Neural cell (in vitro differentiated cells): ENCODE data around the gene RPL9. TPM values are rescaled to one million over a fixed set of nuclear protein-coding genes. Genes with fewer than 3 reads are reported as not detected.

Experiments used
- H2AFZ ChIP-seq: fragments of 200-600, 300-800 bp; sonication (generic), shearing (Covaris generic); 2 replicates; pipeline ENCODE4 v1.6.0; 2014; ENCODE audit warnings: low read depth, mild to moderate bottlenecking, antibody characterized with exemption, low read length, moderate library complexity
- H3F3A ChIP-seq: fragments of 200-600 bp; shearing (Covaris generic); 2 replicates; pipeline ENCODE4 v1.6.1; 2016; ENCODE audit warnings: mild to moderate bottlenecking, moderate library complexity, mixed read lengths, antibody characterized with exemption, low read length; ENCODE audit not compliant: insufficient read depth, poor library complexity, severe bottlenecking
- H3K27ac ChIP-seq: fragments of 200-600, 300-800 bp; sonication (generic), shearing (Covaris generic); 2 replicates; pipeline ENCODE4 v1.5.1; 2014; ENCODE audit warnings: mild to moderate bottlenecking, low read length, moderate library complexity
- H3K27me3 ChIP-seq: fragments of 300-800, 200-600 bp; sonication (generic), shearing (Covaris generic); 2 replicates; pipeline ENCODE4 v1.6.0; 2014; ENCODE audit warnings: mild to moderate bottlenecking, low read depth, low read length, moderate library complexity; ENCODE audit not compliant: insufficient read depth
- H3K36me3 ChIP-seq: fragments of 300-800, 200-600 bp; sonication (generic), shearing (Covaris generic); 2 replicates; pipeline ENCODE4 v1.5.1; 2014; ENCODE audit warnings: mild to moderate bottlenecking, antibody characterized with exemption, low read length, moderate library complexity; ENCODE audit not compliant: insufficient read depth
- H3K4me2 ChIP-seq: fragments of 300-800, 200-600 bp; sonication (generic), shearing (Covaris generic); 2 replicates; pipeline ENCODE4 v1.6.0; 2014; ENCODE audit warnings: mild to moderate bottlenecking, low read length
- H3K4me3 ChIP-seq: fragments of 300-800, 200-600 bp; sonication (generic), shearing (Covaris generic); 2 replicates; pipeline ENCODE4 v1.5.1; 2014; ENCODE audit warnings: mild to moderate bottlenecking, low read length, moderate library complexity
- H3K79me2 ChIP-seq: fragments of 200-600 bp; shearing (Covaris generic); replicated peaks from 2 replicates; pipeline ENCODE4 v1.6.0; 2014; ENCODE audit warnings: mild to moderate bottlenecking, low read length, moderate library complexity; ENCODE audit not compliant: insufficient read depth
- H3K9ac ChIP-seq: fragments of 300-800, 200-600 bp; sonication (generic), shearing (Covaris generic); 2 replicates; pipeline ENCODE4 v1.6.1; 2016; ENCODE audit warnings: mild to moderate bottlenecking, low read length, mixed read lengths
- H3K9me2 ChIP-seq: fragments of 200-600 bp; shearing (Covaris generic); 2 replicates; pipeline ENCODE4 v1.6.1; 2016; ENCODE audit warnings: mild to moderate bottlenecking, low read length, mixed read lengths; ENCODE audit not compliant: insufficient read depth
- H3K9me3 ChIP-seq: fragments of 200-600, 300-800 bp; sonication (generic), shearing (Covaris generic); 2 replicates; pipeline ENCODE4 v1.6.1; 2016; ENCODE audit warnings: mild to moderate bottlenecking, mixed run types, low read length, moderate library complexity, mixed read lengths
- H4K20me1 ChIP-seq: fragments of 200-600 bp; shearing (Covaris generic); 2 replicates; pipeline ENCODE4 v1.6.1; 2016; ENCODE audit warnings: mild to moderate bottlenecking, mixed run types; ENCODE audit not compliant: insufficient read depth
- CTCF ChIP-seq: fragments of 450-650 bp; IDR thresholded peaks from 2 replicates; pipeline ENCODE4 v1.5.1; 2014; ENCODE audit warnings: antibody characterized with exemption, mild to moderate bottlenecking, moderate library complexity; ENCODE audit not compliant: poor library complexity, severe bottlenecking
- EP300 ChIP-seq: fragments of 450-650 bp; conservative IDR thresholded peaks from 2 replicates; pipeline ENCODE4 v1.6.1; 2014; ENCODE audit warnings: antibody characterized with exemption, mild to moderate bottlenecking, moderate library complexity; ENCODE audit not compliant: poor library complexity, severe bottlenecking
- MXI1 ChIP-seq: fragments of 450-650 bp; conservative IDR thresholded peaks from 2 replicates; pipeline ENCODE4 v1.6.1; 2014; ENCODE audit warnings: antibody characterized with exemption, mild to moderate bottlenecking; ENCODE audit not compliant: poor library complexity, severe bottlenecking
- POLR2AphosphoS5 ChIP-seq: IDR thresholded peaks from 2 replicates; pipeline ENCODE4 v1.6.1; 2012
- REST ChIP-seq: IDR thresholded peaks from 2 replicates; pipeline ENCODE4 v1.6.1; 2012; ENCODE audit warnings: borderline replicate concordance
- SMC3 ChIP-seq: fragments of 450-650 bp; conservative IDR thresholded peaks from 2 replicates; pipeline ENCODE4 v1.6.1; 2014; ENCODE audit warnings: antibody characterized with exemption, mild to moderate bottlenecking, moderate library complexity; ENCODE audit not compliant: poor library complexity
- polyA plus RNA-seq: library from polyadenylated mRNA; depleted of rRNA; stranded (reverse); fragments of >200 nt; gene quantifications from 2 replicates; pipeline ENCODE4 v1.2.3, GENCODE V29; 2014

The RPL9 gene
- polyA plus RNA-seq, 1 donor from 2014 or later: 5,676 TPM

GRCh38 chr4:39495446-39496213, 36.9 kb upstream of the RPL9 start:
- H3K36me3 ChIP-seq: no peaks in the 10 kb centered on the region
- H3K9ac ChIP-seq: no peak overlapping the region
- no peaks in the 10 kb centered on the region for H3K9me3 ChIP-seq

GRCh38 chr4:39494354-39494753, 35.6 kb upstream of the RPL9 start:
- Histone ChIP-seq H3K9ac (no peak overlapping the region), H4K20me1 (no peaks in the 10 kb centered on the region), H3K9me2 (no peaks in the 10 kb centered on the region), H3K4me2 (no peak overlapping the region), H3K36me3 (no peaks in the 10 kb centered on the region), H3K27ac (no peak overlapping the region), H3K9me3 (no peaks in the 10 kb centered on the region), H3F3A (no peaks in the 10 kb centered on the region), H2AFZ (no peak overlapping the region), H3K4me3 (no peak overlapping the region), H3K27me3 (no peaks in the 10 kb centered on the region), H3K79me2 (no peaks in the 10 kb centered on the region)
- no peak for TF ChIP-seq POLR2AphosphoS5

More at GRCh38 chr4:39495446-39496213, 36.9 kb upstream of the RPL9 start:
- Histone ChIP-seq H4K20me1 (no peaks in the 10 kb centered on the region), H3K27me3 (no peaks in the 10 kb centered on the region), H2AFZ (no peak overlapping the region), H3K9me2 (no peaks in the 10 kb centered on the region), H3K4me3 (no peak overlapping the region), H3F3A (no peaks in the 10 kb centered on the region), H3K27ac (no peak overlapping the region), H3K79me2 (no peaks in the 10 kb centered on the region), H3K4me2 (no peak overlapping the region)
- TF ChIP-seq POLR2AphosphoS5 (no peak), SMC3 (no peak), CTCF (no peak)

GRCh38 chr4:39490322-39490721, 31.6 kb upstream of the RPL9 start:
- no peaks in the 10 kb centered on the region for H3K9me3 ChIP-seq
- H3K9ac ChIP-seq: no peak overlapping the region
- no peak for TF ChIP-seq EP300
- TF ChIP-seq REST: no peak
- TF ChIP-seq CTCF: no peak
- no peak for TF ChIP-seq MXI1
- TF ChIP-seq SMC3: no peak
- no peaks in the 10 kb centered on the region for H3K9me2 ChIP-seq
- H3K36me3 ChIP-seq: no peaks in the 10 kb centered on the region
- no peaks in the 10 kb centered on the region for H3F3A ChIP-seq
- H3K4me2 ChIP-seq: no peak overlapping the region
- H3K4me3 ChIP-seq: no peak overlapping the region
- no peak overlapping the region for H2AFZ ChIP-seq
- H3K27ac ChIP-seq: no peak overlapping the region
- no peaks in the 10 kb centered on the region for H3K79me2 ChIP-seq
- H3K27me3 ChIP-seq: no peaks in the 10 kb centered on the region
- H4K20me1 ChIP-seq: no peaks in the 10 kb centered on the region
